T-helper 17 cell (primary cell): Measurements from ENCODE around the gene OR2T2. TPM values are rescaled to one million over a fixed set of nuclear protein-coding genes. Genes with fewer than 3 reads are reported as not detected.
A peak's percentile ranks its signal among the peaks of the same experiment; 100 is the strongest.
"Not testable (repeated sequence)": the region's sequence is repeated elsewhere in the genome, so short reads cannot be mapped to it uniquely, and the experiment has no call there.

Experiments
- ATAC-seq: fragments of 150-1000 bp; cut with Tn5 transposase; 2 replicates; pipeline ENCODE4 v1.10.0; 2021; ENCODE audit warnings: mild to moderate bottlenecking, moderate library complexity
- DNase-seq, 3 donors: peaks; one replicate each; pipeline versions ENCODE4 v3.0.0 to v3.0.0-alpha.2; 2020 to 2021
- H3K9me3 ChIP-seq: one replicate; pipeline ENCODE4 v1.7.0; 2013; ENCODE audit warnings: low read length, mild to moderate bottlenecking; ENCODE audit not compliant: control insufficient read depth, poor library complexity, severe bottlenecking
- H3K27ac Mint-ChIP-seq: one replicate; pipeline ENCODE4 v1.8.0; 2022; ENCODE audit warnings: mild to moderate bottlenecking, moderate library complexity, mixed read lengths
- H3K27me3 Mint-ChIP-seq: one replicate; pipeline ENCODE4 v1.8.0; 2022; ENCODE audit warnings: mixed read lengths
- H3K36me3 Mint-ChIP-seq: one replicate; pipeline ENCODE4 v1.8.0; 2022; ENCODE audit warnings: low read depth, mixed read lengths
- H3K4me1 Mint-ChIP-seq: one replicate; pipeline ENCODE4 v1.8.0; 2022; ENCODE audit warnings: mild to moderate bottlenecking, mixed read lengths
- H3K4me3 Mint-ChIP-seq: one replicate; pipeline ENCODE4 v1.8.0; 2022; ENCODE audit warnings: mild to moderate bottlenecking, moderate library complexity, mixed read lengths
- total RNA-seq, 4 donors: library from RNA in 2 of 4; stranded (reverse) in 2 of 4; gene quantifications; one replicate each; pipeline ENCODE4 v1.2.3 and lab custom pipeline; 2022 to 2026

Gene OR2T2
- total RNA-seq, 2 donors from 2014 or later, result 0.15 TPM; not detected in 1

DNA sequence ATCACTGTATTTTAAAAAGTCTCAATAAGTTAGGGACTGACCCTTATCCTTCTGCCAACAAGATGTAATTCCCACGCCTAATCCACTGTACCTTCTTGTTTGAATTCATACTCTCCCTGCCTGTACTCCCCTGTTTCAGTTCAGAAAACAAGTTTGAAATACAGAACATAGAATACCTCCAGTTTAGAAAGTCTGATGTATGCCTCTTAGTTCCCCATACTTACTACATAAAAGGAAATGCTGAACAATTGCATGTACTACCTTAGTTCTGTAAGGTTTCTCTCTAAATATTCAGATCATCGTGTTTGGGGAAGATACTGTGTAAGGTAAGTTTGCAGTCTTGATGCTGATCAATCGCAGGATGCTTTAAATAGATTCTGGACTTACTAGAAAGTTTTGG lies 9.1 kb upstream of the OR2T2 start:
- H3K36me3 Mint-ChIP-seq, H3K27me3 Mint-ChIP-seq, H3K9me3 ChIP-seq, H3K27ac Mint-ChIP-seq, ATAC-seq, DNase-seq, H3K4me3 Mint-ChIP-seq, H3K4me1 Mint-ChIP-seq: not testable (repeated sequence)

DNA sequence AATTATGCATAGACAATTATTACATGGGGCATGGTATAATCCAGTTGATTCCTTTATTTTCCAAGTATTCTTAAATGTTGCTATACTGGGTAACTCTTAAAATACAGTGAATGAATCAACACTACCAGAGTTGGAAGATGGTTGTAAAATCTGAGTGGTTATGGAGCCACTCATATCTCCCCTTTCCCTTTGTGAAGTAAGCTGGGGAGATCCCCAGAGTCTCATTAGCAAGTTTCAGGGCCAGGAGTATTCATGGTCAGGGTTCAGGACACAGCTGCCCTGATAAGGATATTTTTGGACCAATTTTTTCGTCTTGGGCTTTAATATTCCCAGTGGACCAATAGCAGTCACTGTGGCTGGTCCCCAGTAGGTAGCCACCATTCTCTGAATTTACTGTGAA lies 6.8 kb upstream of the OR2T2 start:
- H3K4me1 Mint-ChIP-seq, H3K27me3 Mint-ChIP-seq, ATAC-seq, H3K36me3 Mint-ChIP-seq, H3K4me3 Mint-ChIP-seq, H3K9me3 ChIP-seq, H3K27ac Mint-ChIP-seq, DNase-seq: not testable (repeated sequence)

DNA sequence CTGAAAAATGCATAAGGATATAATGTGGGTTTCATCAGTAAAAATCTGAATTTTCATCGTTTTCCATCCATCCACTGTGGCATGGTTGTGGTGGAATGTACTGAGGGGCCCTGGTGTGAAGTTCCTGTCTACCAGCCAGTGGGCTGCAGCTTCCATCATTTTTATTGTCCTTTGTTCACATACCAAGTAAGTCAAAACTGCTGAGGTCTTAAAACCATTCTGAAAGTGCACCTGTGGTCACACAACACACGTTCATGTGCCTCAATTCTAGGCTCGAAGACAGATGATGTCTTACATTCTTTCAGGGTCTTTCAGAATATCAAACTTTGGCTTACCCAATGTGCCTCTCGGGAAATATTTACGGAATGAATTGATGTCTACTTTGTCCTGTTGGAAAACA lies 6.2 kb upstream of the OR2T2 start:
- H3K9me3 ChIP-seq, H3K4me3 Mint-ChIP-seq, H3K27me3 Mint-ChIP-seq, H3K36me3 Mint-ChIP-seq, DNase-seq, H3K27ac Mint-ChIP-seq, H3K4me1 Mint-ChIP-seq, ATAC-seq: not testable (repeated sequence)

DNA sequence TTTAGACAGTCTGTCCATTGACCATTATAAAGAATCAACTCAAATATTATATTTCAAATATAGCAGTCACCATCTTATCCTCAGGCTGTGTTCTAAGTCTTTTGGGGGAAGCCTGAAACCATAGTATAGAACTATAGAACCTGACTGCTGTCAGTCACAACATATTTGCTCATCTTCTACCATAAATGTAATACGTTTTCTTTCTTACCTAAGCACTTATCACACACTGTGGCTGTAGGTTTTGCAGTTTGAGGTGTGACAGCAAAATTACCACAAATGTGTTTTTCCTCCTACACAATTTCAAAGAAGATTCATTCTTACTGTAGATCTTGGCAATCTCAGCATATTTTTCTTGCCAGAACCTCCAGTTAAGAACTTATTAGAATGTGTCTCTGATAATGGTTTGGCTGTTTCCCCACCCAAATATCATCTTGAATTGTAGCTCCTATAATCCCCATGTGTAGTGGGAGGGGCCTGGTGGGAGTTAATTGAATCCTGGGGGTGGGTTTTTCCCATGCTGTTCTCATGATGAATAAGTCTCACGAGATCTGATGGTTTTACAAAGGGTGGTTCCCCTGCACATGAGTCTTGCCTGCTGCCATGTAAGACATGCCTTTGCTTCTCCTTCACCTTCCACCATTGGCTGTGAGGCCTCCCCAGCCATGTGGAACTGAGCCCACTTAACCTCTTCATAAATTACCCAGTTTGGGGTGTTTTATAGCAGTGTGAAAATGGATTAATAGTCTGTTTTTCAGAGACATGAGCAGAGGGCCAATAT lies 2.7 kb upstream of the OR2T2 start:
- H3K27ac Mint-ChIP-seq, H3K9me3 ChIP-seq, DNase-seq, H3K27me3 Mint-ChIP-seq, H3K36me3 Mint-ChIP-seq, H3K4me3 Mint-ChIP-seq, ATAC-seq, H3K4me1 Mint-ChIP-seq: not testable (repeated sequence)

DNA sequence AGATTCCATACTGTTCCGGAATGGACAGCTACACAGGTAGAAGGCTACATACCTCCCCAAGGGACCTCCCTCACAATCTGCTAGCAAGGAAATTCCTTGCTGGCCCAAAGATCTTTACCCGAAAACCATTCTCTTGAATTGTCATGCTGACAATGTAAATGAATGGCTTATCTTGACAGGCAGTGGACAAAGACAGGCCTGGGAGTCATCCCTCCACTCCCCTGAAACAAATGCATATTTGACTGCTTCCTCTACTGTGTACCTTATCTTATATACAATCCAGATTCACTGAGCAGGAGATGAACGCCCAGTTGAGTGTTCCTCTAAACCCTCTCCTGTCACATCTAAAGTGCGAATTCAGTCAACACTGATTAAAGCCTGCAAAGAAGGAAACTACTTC lies 834 bp upstream of the OR2T2 start:
- H3K9me3 ChIP-seq, H3K36me3 Mint-ChIP-seq, H3K4me3 Mint-ChIP-seq, H3K4me1 Mint-ChIP-seq, DNase-seq, ATAC-seq, H3K27me3 Mint-ChIP-seq, H3K27ac Mint-ChIP-seq: not testable (repeated sequence)

DNA sequence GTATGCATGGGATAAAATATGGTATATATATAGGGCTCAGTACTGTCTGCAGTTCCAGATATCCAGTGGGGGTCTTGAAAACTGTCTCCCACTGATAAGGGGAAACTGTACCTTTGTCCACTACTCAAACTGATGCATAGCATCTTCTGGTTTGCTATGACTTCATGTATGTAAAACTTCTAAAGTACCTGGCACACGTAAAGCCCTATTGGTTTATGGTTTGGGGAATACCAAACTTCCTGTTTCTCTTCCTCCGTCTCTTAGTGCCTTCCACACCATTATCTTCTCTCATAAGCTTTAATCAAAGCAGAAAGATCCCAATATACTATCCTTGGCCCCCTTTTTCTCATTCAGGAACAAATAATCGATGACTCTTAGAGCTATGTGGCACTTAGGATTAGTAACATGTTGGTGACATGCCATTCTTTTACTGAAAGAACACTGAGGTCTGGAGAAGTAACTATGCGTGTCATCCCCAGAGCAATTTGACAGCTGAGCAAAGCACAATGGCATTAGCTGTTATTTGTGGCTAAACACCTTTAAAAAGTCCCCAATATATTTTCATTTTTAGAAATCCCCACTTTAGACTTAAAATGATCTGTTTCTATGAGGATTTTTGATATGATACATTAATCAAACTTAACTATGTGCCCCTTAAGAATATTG lies 3.1 kb downstream of the OR2T2 start:
- not testable (repeated sequence) for H3K9me3 ChIP-seq, H3K36me3 Mint-ChIP-seq, DNase-seq, H3K27me3 Mint-ChIP-seq, H3K4me1 Mint-ChIP-seq, H3K4me3 Mint-ChIP-seq, H3K27ac Mint-ChIP-seq
- peak; percentile 74 for ATAC-seq

DNA sequence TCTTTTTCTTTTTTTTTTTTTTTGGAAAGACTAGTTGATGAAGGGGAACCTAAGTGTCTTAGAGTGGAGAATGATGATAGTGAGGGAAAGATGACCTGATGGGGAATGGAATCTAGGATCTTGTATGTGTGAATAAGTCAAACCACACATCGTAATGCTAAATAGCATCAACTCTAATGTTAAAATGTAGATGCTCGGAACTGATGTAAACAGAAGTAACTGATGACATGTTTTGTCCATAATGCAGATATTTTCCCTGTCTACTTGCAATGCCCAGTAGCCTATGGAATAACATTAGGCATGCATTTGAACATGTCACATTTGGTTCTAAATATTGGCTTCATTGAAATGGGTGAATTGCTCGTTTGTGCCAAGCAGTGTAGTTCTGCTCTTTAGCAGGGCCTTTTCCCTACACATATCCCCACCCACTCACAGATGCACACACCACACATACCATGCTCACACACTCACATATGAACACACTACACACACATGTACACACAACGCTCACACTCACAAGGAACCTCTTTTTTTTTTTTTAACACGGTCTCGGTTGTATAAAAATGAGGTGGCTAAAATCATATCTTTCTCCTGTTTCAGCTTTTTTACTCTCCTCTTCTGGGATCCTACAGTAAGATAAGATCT lies 4.5 kb downstream of the OR2T2 start:
- ATAC-seq, H3K36me3 Mint-ChIP-seq, H3K4me1 Mint-ChIP-seq, H3K27ac Mint-ChIP-seq, H3K9me3 ChIP-seq, H3K4me3 Mint-ChIP-seq, H3K27me3 Mint-ChIP-seq, DNase-seq: not testable (repeated sequence)

DNA sequence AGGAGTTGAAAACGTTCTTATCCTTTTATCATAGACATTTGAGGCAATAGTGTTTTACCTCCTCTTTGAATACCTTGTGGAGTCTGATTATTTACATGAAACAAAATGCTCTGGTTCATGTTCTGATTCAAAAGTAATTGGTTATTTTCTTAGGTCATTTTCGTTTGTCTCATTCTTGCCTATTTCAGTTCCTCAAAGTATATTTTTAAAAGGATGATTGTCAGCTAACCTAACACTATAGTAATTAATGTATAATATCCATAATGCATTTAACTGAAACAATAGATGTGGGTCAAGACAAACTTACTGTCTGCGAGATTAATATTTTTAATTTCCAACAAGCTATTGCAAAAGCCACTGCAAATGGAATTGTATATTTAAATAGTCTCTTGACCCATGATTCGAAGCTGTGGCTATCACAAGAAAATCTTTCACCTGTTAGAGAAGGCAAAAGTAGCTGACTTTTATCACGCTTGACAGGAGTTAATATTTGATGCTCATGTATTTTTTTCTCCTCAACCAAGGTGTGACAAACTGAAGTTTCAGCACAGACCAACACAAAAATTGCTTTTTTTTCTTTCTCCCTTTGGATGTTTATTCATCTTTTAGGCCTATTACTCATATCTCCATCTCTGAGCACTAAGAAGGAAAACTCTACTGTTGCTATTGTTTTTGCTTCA lies 5.2 kb downstream of the OR2T2 start:
- not testable (repeated sequence) for H3K36me3 Mint-ChIP-seq, H3K27ac Mint-ChIP-seq, H3K4me3 Mint-ChIP-seq, H3K4me1 Mint-ChIP-seq, DNase-seq, ATAC-seq, H3K9me3 ChIP-seq, H3K27me3 Mint-ChIP-seq

DNA sequence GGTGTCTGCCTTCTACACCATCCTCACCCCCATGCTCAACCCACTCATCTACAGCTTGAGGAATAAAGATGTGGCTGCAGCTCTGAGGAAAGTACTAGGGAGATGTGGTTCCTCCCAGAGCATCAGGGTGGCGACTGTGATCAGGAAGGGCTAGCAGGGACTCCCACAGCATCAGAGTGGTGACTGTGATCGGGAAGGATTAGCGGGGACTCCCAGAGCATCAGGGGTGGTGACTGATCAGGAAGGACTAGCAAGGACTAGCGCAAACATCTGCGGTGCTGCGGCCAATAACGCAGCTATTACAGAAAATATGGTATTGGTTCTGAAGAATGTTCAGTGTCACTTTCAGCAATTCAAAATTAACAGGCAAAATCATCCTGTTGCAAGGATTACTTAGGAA lies 8.2 kb downstream of the OR2T2 start:
- H3K27me3 Mint-ChIP-seq, H3K36me3 Mint-ChIP-seq, H3K4me3 Mint-ChIP-seq, H3K27ac Mint-ChIP-seq, ATAC-seq, H3K9me3 ChIP-seq, H3K4me1 Mint-ChIP-seq, DNase-seq: not testable (repeated sequence)

DNA sequence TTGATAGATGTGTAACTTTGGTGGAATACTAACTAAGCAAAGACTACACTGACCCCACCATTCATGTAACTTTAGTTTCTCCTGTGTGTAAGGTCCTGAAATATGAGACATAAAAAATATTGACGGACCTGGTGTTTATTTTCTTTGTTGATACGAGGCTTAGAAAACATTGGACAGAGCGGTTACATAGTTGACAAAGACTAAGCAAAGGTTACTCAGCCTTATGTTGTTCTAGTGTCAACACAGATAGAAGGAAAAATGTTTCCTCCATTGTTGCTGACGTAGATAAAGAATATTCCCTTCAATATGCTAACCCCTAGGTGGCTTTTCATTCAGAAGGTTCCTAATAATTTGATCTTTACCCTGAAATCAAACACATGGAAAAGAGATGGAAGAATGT lies 9.6 kb downstream of the OR2T2 start:
- not testable (repeated sequence) for H3K4me3 Mint-ChIP-seq, DNase-seq, ATAC-seq, H3K9me3 ChIP-seq, H3K27me3 Mint-ChIP-seq, H3K4me1 Mint-ChIP-seq, H3K36me3 Mint-ChIP-seq, H3K27ac Mint-ChIP-seq

DNA sequence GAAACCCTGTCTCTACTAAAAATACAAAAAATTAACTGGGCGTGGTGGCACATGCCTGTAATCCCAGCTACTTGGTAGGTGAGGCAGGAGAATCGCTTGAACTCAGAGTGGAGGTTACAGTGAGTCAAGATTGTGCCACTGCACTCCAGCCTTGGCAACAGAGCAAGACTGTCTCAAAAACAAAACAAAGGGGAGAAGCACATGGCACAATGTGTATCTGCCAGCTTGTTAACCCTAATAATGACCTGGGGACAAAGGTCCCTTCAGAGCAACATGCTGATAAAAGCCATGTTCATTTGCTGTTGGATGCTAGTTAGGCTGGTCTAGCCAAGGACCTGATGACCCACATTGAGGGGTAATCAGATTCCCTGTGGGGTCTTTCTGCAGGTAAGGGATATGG lies 11.2 kb downstream of the OR2T2 start:
- DNase-seq, H3K4me1 Mint-ChIP-seq, H3K27ac Mint-ChIP-seq, H3K4me3 Mint-ChIP-seq, H3K9me3 ChIP-seq, H3K27me3 Mint-ChIP-seq, H3K36me3 Mint-ChIP-seq, ATAC-seq: not testable (repeated sequence)

DNA sequence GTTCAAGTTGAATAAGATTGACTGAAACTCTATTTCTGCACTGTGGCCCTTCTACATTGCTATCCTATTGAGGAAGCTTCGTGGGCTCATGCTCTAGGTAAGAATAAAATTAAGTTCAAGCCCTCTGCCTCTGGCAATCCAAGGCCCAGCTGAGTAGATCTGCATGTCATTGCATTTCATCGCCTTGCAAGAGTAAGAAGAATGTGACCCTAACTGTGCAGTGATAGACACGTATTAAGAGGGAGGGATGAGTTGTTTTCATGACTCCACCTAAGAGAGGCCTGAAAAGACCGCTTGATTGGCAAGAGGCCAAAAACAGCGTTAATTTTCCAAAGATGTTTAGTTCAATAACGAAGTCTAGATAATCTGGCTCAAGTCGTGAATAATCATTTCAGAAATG lies 13.7 kb downstream of the OR2T2 start:
- not testable (repeated sequence) for H3K36me3 Mint-ChIP-seq, H3K4me3 Mint-ChIP-seq, ATAC-seq, H3K4me1 Mint-ChIP-seq, H3K27me3 Mint-ChIP-seq, H3K9me3 ChIP-seq, H3K27ac Mint-ChIP-seq, DNase-seq

DNA sequence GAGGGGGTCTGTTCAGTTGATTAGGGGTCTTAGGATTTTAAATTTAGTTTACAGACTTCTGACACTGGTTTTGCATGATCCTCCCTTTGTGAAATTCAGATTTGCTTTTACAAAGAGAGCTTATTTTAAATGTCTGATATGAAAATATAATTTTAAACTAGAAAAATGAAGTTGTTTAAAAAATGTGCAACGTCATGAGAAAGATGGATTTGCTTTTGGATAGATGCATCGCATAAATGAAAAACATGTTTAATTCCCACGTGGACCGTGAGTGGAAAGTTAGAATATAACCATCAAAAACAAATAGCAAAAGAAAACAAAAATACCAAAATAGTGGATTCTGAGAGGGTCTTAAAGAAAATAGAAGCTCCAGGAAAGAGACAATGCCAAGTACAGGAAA lies 25.7 kb downstream of the OR2T2 start:
- Mint-ChIP-seq H3K27me3 (no peaks in the 10 kb centered on the region), H3K36me3 (peaks cover 3% of the 10 kb centered on the region), H3K4me1 (peaks cover 7% of the 10 kb centered on the region), H3K4me3 (no peak overlapping the region), H3K27ac (no peak overlapping the region)
- ATAC-seq (no peak), DNase-seq (no peak)
- H3K9me3 ChIP-seq, result no peaks in the 10 kb centered on the region
